ENCODE data around the gene KBTBD4. TPM values are rescaled to one million over a fixed set of nuclear protein-coding genes. Genes with fewer than 3 reads are reported as not detected.

KBTBD4 gene
- polyA plus RNA-seq, 2 of the 4 experiments (the other 2 are of a cell fraction) = 21.0 to 22.8 TPM

- Histone ChIP-seq H3K27ac (no peak overlapping the region), H3K4me2 (no peak overlapping the region), H3K9me3 (no peaks in the 10 kb centered on the region), H3K4me1 (peaks cover 13% of the 10 kb centered on the region), H3K4me3 (no peak overlapping the region)
- no peak for ATAC-seq
- 93% methylated on average over 7 of the region's 7 CpGs for WGBS (ENCODE audit: missing lambda C conversion rate)
- ChIA-PET POLR2A (no interaction called here), CTCF (interaction anchor here (0.8 to 2.3 kb wide), 3 partner anchors 8 to 98 kb away, joined by 3 to 6 read pairs (median 6); partner anchors contain the start of genes KBTBD4 and NDUFS3)
- no peak for FAIRE-seq
- no peak for TF ChIP-seq MAX (IDR thresholded peaks at IDR 0.05)
- no peak for TF ChIP-seq NFE2L2 (conservative IDR thresholded peaks at IDR 0.05; ENCODE audit: low read length)
- TF ChIP-seq HOXA7 (CRISPR knock-in tag; IDR thresholded peaks at IDR 0.05) = no peak
- TF ChIP-seq CHD4 (IDR thresholded peaks at IDR 0.05; ENCODE audit: borderline replicate concordance) = no peak
- TF ChIP-seq HES2 (IDR thresholded peaks at IDR 0.05) = no peak
- DNase-seq (ENCODE audit: low read depth in 1 of 2, low spot score in 1 of 2) = no peak
Measured at GRCh38 chr11:47569646-47570045, 9.1 kb downstream of the KBTBD4 start.

GRCh38 chr11:47566149-47566698 lies 12.5 kb downstream of the KBTBD4 start:
- ChIA-PET POLR2A (interaction anchor here (0.7 to 1.9 kb wide), 2 partner anchors 12 to 22 kb away, joined by 5 to 6 read pairs; partner anchors contain the start of genes KBTBD4 and NDUFS3), CTCF (interaction anchor here (0.6 to 3.4 kb wide), 2 partner anchors 13 to 651 kb away, joined by 3 to 15 read pairs; partner anchors contain the start of gene CELF1)
- Histone ChIP-seq H3K4me3 (peak overlapping the region; percentile 92), H3K9me3 (no peaks in the 10 kb centered on the region), H3K4me1 (peaks cover 17% of the 10 kb centered on the region), H3K27ac (peak overlapping the region; percentile 95 to 96), H3K4me2 (peak overlapping the region; percentile 98)
- no peak for TF ChIP-seq RAD21 (conservative IDR thresholded peaks at IDR 0.05 in 1 of 2, IDR thresholded peaks at IDR 0.05 in 1 of 2)
- no peak for TF ChIP-seq TP53 (CRISPR knock-in tag; IDR thresholded peaks at IDR 0.05)
- TF ChIP-seq FOSL2 (IDR thresholded peaks at IDR 0.05) = no peak
- TF ChIP-seq FOSL2 (CRISPR knock-in tag; IDR thresholded peaks at IDR 0.05) = no peak
- no peak for TF ChIP-seq EHF (CRISPR knock-in tag; IDR thresholded peaks at IDR 0.05)
- no peak for TF ChIP-seq CEBPB (IDR thresholded peaks at IDR 0.05)
- no peak for TF ChIP-seq POLR2AphosphoS2 (conservative IDR thresholded peaks at IDR 0.05; ENCODE audit: low read length)
- TF ChIP-seq KDM1A (IDR thresholded peaks at IDR 0.05; ENCODE audit: low read depth) = no peak
- TF ChIP-seq SREBF2 (IDR thresholded peaks at IDR 0.05) = no peak
- TF ChIP-seq HOXB5 (CRISPR knock-in tag; IDR thresholded peaks at IDR 0.05) = no peak
- no peak for TF ChIP-seq EHMT2 (IDR thresholded peaks at IDR 0.05; ENCODE audit: low read depth)
- no peak for TF ChIP-seq PBX3 (IDR thresholded peaks at IDR 0.05)
- TF ChIP-seq E2F6 (IDR thresholded peaks at IDR 0.05; ENCODE audit: borderline replicate concordance, low read depth) = no peak
- no peak for TF ChIP-seq ZSCAN20 (CRISPR knock-in tag; IDR thresholded peaks at IDR 0.05)
- no peak for TF ChIP-seq NR3C1 (IDR thresholded peaks at IDR 0.05)
- TF ChIP-seq NFE2L2 (conservative IDR thresholded peaks at IDR 0.05; ENCODE audit: low read length) = no peak
- no peak for TF ChIP-seq HOXA7 (CRISPR knock-in tag; IDR thresholded peaks at IDR 0.05)
- no peak for TF ChIP-seq SMC3 (IDR thresholded peaks at IDR 0.05)
- TF ChIP-seq ZNF302 (CRISPR knock-in tag; IDR thresholded peaks at IDR 0.05) = no peak
- TF ChIP-seq CHD2 (IDR thresholded peaks at IDR 0.05; ENCODE audit: low read length, partially characterized antibody) = no peak
- no peak for FAIRE-seq
- DNase-seq (ENCODE audit: low read depth in 1 of 2, low spot score in 1 of 2) = no peak
- peak in 1 of 2 experiments; percentile 27; a peak in 3 of 6 replicates for ATAC-seq
- 57% methylated on average over 17 of the region's 17 CpGs for WGBS (ENCODE audit: missing lambda C conversion rate)
